HG03354 (cell line): ENCODE measurements around the gene NMNAT3.

Experiments used
- ATAC-seq: cut with Tn5 transposase; IDR thresholded peaks from one replicate; pipeline ENCODE4 v1.9.1; 2021; ENCODE audit warnings: mild to moderate bottlenecking; ENCODE audit not compliant: unreplicated experiment, poor library complexity, severe bottlenecking

The NMNAT3 gene

GRCh38 chr3:139530717-139531116 is 147.1 kb downstream of the NMNAT3 start:
- ATAC-seq, result no peak

- no peak for ATAC-seq
Measured at GRCh38 chr3:139529662-139530061, 148.1 kb downstream of the NMNAT3 start.

GRCh38 chr3:139528924-139529323 is 148.8 kb downstream of the NMNAT3 start:
- no peak for ATAC-seq

GRCh38 chr3:139528281-139528680 is 149.5 kb downstream of the NMNAT3 start:
- no peak for ATAC-seq

GRCh38 chr3:139527265-139527664 is 150.5 kb downstream of the NMNAT3 start:
- ATAC-seq, result no peak

- no peak for ATAC-seq
Measured at GRCh38 chr3:139526146-139526545, 151.6 kb downstream of the NMNAT3 start.

- ATAC-seq, result no peak
Measured at GRCh38 chr3:139524841-139525636, 152.7 kb downstream of the NMNAT3 start.

GRCh38 chr3:139523718-139524117 is 154.1 kb downstream of the NMNAT3 start:
- no peak for ATAC-seq

GRCh38 chr3:139523166-139523565 is 154.6 kb downstream of the NMNAT3 start:
- no peak for ATAC-seq

GRCh38 chr3:139522421-139522820 is 155.4 kb downstream of the NMNAT3 start:
- ATAC-seq, result no peak

GRCh38 chr3:139521816-139522215 is 156.0 kb downstream of the NMNAT3 start:
- no peak for ATAC-seq

- ATAC-seq, result no peak
Measured at GRCh38 chr3:139521144-139521543, 156.6 kb downstream of the NMNAT3 start.

GRCh38 chr3:139519998-139520737 is 157.6 kb downstream of the NMNAT3 start:
- ATAC-seq, result no peak

GRCh38 chr3:139518926-139519842 is 158.6 kb downstream of the NMNAT3 start:
- ATAC-seq, result no peak

GRCh38 chr3:139518306-139518705 is 159.5 kb downstream of the NMNAT3 start:
- ATAC-seq, result no peak

GRCh38 chr3:139517321-139518065 is 160.3 kb downstream of the NMNAT3 start:
- no peak for ATAC-seq

GRCh38 chr3:139514741-139515140 is 163.0 kb downstream of the NMNAT3 start:
- no peak for ATAC-seq
